Body of pancreas (tissue), 4 donors: ENCODE results near the gene SSR3. TPM values are rescaled to one million over a fixed set of nuclear protein-coding genes. Genes with fewer than 3 reads are reported as not detected.

Experiments
- ATAC-seq: fragments of 150-250 bp; one replicate; pipeline ENCODE4 v1.9.1; 2016
- DNase-seq, 4 donors: peaks; one replicate each; pipeline ENCODE4 v3.0.0-alpha.2; 2019
- H3K27ac ChIP-seq, 4 donors: fragments of 200-600 bp; sonication (generic); 1 replicate in 3 of 4; 2 replicates in 1 of 4; pipeline versions ENCODE4 v1.5.1 to v1.6.1; 2016 to 2019; ENCODE audit warnings: mild to moderate bottlenecking in 1 of 4, mixed read lengths in 1 of 4, moderate library complexity in 1 of 4
- H3K27me3 ChIP-seq, 2 donors: fragments of 200-600 bp; sonication (generic); one replicate each; pipeline ENCODE4 v1.6.0; 2016; ENCODE audit warnings: mild to moderate bottlenecking in 1 of 2
- H3K36me3 ChIP-seq, 2 donors: fragments of 200-600 bp; sonication (generic); replicated peaks in 1 of 2; 2 replicates each; pipeline ENCODE4 v1.5.1; 2016; ENCODE audit warnings: low read depth in 2 of 2; ENCODE audit not compliant: insufficient read depth in 1 of 2
- H3K4me1 ChIP-seq: fragments of 200-600 bp; sonication (generic); one replicate; pipeline ENCODE4 v1.6.0; 2016
- H3K4me3 ChIP-seq, 2 donors: fragments of 200-600 bp; sonication (generic); 1 replicate in 1 of 2; 2 replicates in 1 of 2; pipeline ENCODE4 v1.5.1; 2016 to 2019
- H3K9me3 ChIP-seq, 3 donors: fragments of 200-600 bp; sonication (generic); 1 replicate in 2 of 3; 2 replicates in 1 of 3; pipeline ENCODE4 v1.5.1; 2016
- CTCF ChIP-seq, 7 experiments: fragments of 450-650 bp in 4 of 7; fragments of 200-600 bp in 3 of 7; sonication (generic) in 3 of 7; IDR thresholded peaks; one replicate each; pipeline ENCODE4 v1.5.1; 2016 to 2019; ENCODE audit warnings: antibody characterized with exemption in 7 of 7
- POLR2A ChIP-seq, 3 donors: fragments of 450-650 bp; IDR thresholded peaks; one replicate each; pipeline ENCODE4 v1.6.1; 2016; ENCODE audit warnings: antibody characterized with exemption in 3 of 3, mild to moderate bottlenecking in 2 of 3
- WGBS, 2 donors: methylation state at CpG; one replicate each; pipeline ENCODE4 v1.1.5; 2017; 5-methylcytosine and 5-hydroxymethylcytosine counted together
- intact Hi-C: fragments of 100-400 bp; cut with DNase I; formaldehyde crosslinking; loops from one replicate; pipeline ENCODE4 v1.15.1; 2023
- total RNA-seq, 2 donors: library from RNA; depleted of rRNA; stranded (reverse); fragments of >200 nt; gene quantifications; one replicate each; pipeline ENCODE4 v1.1.0, GENCODE V29; 2016

SSR3 gene
- total RNA-seq, 2 donors from 2014 or later: 77.1 to 97.5 TPM

- intact Hi-C loops: no loop called here
- no peaks in the 10 kb centered on the region for H3K27me3 ChIP-seq
- TF ChIP-seq CTCF (IDR thresholded peaks at IDR 0.05): no peak
- TF ChIP-seq POLR2A (IDR thresholded peaks at IDR 0.05): no peak
- H3K27ac ChIP-seq: no peak overlapping the region
- H3K4me1 ChIP-seq: no peaks in the 10 kb centered on the region
- DNase-seq: no peak
- H3K9me3 ChIP-seq: no peaks in the 10 kb centered on the region
- 47 to 94% methylated on average over 1 of the region's 1 CpG for WGBS, 2 donors
- no peaks in the 10 kb centered on the region for H3K36me3 ChIP-seq
- ATAC-seq: no peak
- H3K4me3 ChIP-seq: no peak overlapping the region
These were observed 27.9 kb downstream of the SSR3 start for GRCh38 chr3:156527060-156527459.

- Histone ChIP-seq H3K36me3 (no peaks in the 10 kb centered on the region), H3K4me1 (no peaks in the 10 kb centered on the region), H3K27ac (no peak overlapping the region), H3K9me3 (no peaks in the 10 kb centered on the region), H3K27me3 (no peaks in the 10 kb centered on the region), H3K4me3 (no peak overlapping the region)
- intact Hi-C loops: no loop called here
- TF ChIP-seq CTCF (IDR thresholded peaks at IDR 0.05) (no peak), POLR2A (IDR thresholded peaks at IDR 0.05) (no peak)
- DNase-seq (no peak), ATAC-seq (no peak)
- WGBS, 2 donors: 90 to 100% methylated on average over 1 of the region's 1 CpG
These were observed 29.1 kb downstream of the SSR3 start for GRCh38 chr3:156525808-156526207.

GRCh38 chr3:156522673-156523072 is 32.2 kb downstream of the SSR3 start:
- 93% methylated on average over 4 of the region's 4 CpGs for WGBS, 2 donors
- Histone ChIP-seq H3K27ac (no peak overlapping the region), H3K4me3 (no peak overlapping the region), H3K27me3 (no peaks in the 10 kb centered on the region), H3K4me1 (no peaks in the 10 kb centered on the region), H3K9me3 (no peaks in the 10 kb centered on the region), H3K36me3 (no peaks in the 10 kb centered on the region)
- DNase-seq (no peak), ATAC-seq (no peak)
- TF ChIP-seq CTCF (IDR thresholded peaks at IDR 0.05) (no peak), POLR2A (IDR thresholded peaks at IDR 0.05) (no peak)
- intact Hi-C loops: no loop called here

- Histone ChIP-seq H3K36me3 (no peaks in the 10 kb centered on the region), H3K4me1 (no peaks in the 10 kb centered on the region), H3K9me3 (no peaks in the 10 kb centered on the region), H3K4me3 (no peak overlapping the region), H3K27ac (no peak overlapping the region), H3K27me3 (no peaks in the 10 kb centered on the region)
- no peak for ATAC-seq
- 81 to 96% methylated on average over 1 of the region's 1 CpG for WGBS, 2 donors
- intact Hi-C loops: no loop called here
- no peak for TF ChIP-seq POLR2A (IDR thresholded peaks at IDR 0.05)
- TF ChIP-seq CTCF (IDR thresholded peaks at IDR 0.05): no peak
- DNase-seq: no peak
These were observed 35.2 kb downstream of the SSR3 start for GRCh38 chr3:156519758-156520162.

- no peaks in the 10 kb centered on the region for H3K9me3 ChIP-seq
- no peaks in the 10 kb centered on the region for H3K27me3 ChIP-seq
- no peak for ATAC-seq
- H3K4me1 ChIP-seq: no peaks in the 10 kb centered on the region
- H3K4me3 ChIP-seq: no peak overlapping the region
- DNase-seq: no peak
- H3K36me3 ChIP-seq: no peaks in the 10 kb centered on the region
- intact Hi-C loops: no loop called here
- H3K27ac ChIP-seq: no peak overlapping the region
- TF ChIP-seq POLR2A (IDR thresholded peaks at IDR 0.05) (no peak), CTCF (IDR thresholded peaks at IDR 0.05) (no peak)
These were observed 36.2 kb downstream of the SSR3 start for GRCh38 chr3:156518726-156519125.
